Nephron (organoid): Measurements from ENCODE around the gene FER1L5.

Source experiments
- H3K27ac Mint-ChIP-seq, 3 experiments: 2 replicates each; pipeline ENCODE4 v1.8.0; 2020; ENCODE audit warnings: mixed read lengths in 3 of 3, mild to moderate bottlenecking in 2 of 3, moderate library complexity in 1 of 3
- H3K27me3 Mint-ChIP-seq: 2 replicates; pipeline ENCODE4 v1.8.0; 2021; ENCODE audit warnings: low read depth, mild to moderate bottlenecking, moderate library complexity, mixed read lengths
- H3K36me3 Mint-ChIP-seq: 2 replicates; pipeline ENCODE4 v1.8.0; 2020; ENCODE audit warnings: low read depth, mixed read lengths
- H3K4me1 Mint-ChIP-seq: 2 replicates; pipeline ENCODE4 v1.8.0; 2020; ENCODE audit warnings: mixed read lengths
- H3K4me3 Mint-ChIP-seq, 3 experiments: 2 replicates each; pipeline ENCODE4 v1.8.0; 2020; ENCODE audit warnings: mild to moderate bottlenecking in 3 of 3, mixed read lengths in 3 of 3, moderate library complexity in 2 of 3
- H3K9me3 Mint-ChIP-seq: 2 replicates; pipeline ENCODE4 v1.8.0; 2020; ENCODE audit warnings: mixed read lengths
- CTCF ChIP-seq, 3 experiments: fragments of 200-600 bp; sonication (generic); IDR thresholded peaks; one replicate each; pipeline ENCODE4 v1.5.0; 2021; ENCODE audit warnings: antibody characterized with exemption in 3 of 3; ENCODE audit not compliant: unreplicated experiment in 3 of 3

FER1L5 gene

GRCh38 chr2:96642564-96643360 lies at the start of gene FER1L5:
FER1L5 (plus strand) TSS chr2:96642764; CDS start chr2:96642837, 73 bp downstream.
- Mint-ChIP-seq H3K9me3 (no peaks in the 10 kb centered on the region), H3K4me1 (peaks cover 7% of the 10 kb centered on the region), H3K27me3 (peaks cover 4% of the 10 kb centered on the region), H3K36me3 (no peaks in the 10 kb centered on the region), H3K27ac (peak within 1 kb of the TSS; percentile 95 to 98 (median 97)), H3K4me3 (peak within 1 kb of the TSS; percentile 85 to 90 (median 86))
- TF ChIP-seq CTCF (IDR thresholded peaks at IDR 0.05; ENCODE audit: unreplicated experiment in 3 of 3): no peak

GRCh38 chr2:96594282-96594681 lies 48.3 kb upstream of the FER1L5 start:
- no peaks in the 10 kb centered on the region for H3K27me3 Mint-ChIP-seq

GRCh38 chr2:96594691-96595152 lies 47.8 kb upstream of the FER1L5 start:
- Mint-ChIP-seq H3K4me1 (no peaks in the 10 kb centered on the region), H3K27ac (no peak overlapping the region), H3K4me3 (no peak overlapping the region), H3K27me3 (no peaks in the 10 kb centered on the region), H3K36me3 (peaks cover 78% of the 10 kb centered on the region), H3K9me3 (no peaks in the 10 kb centered on the region)
- TF ChIP-seq CTCF (IDR thresholded peaks at IDR 0.05; ENCODE audit: unreplicated experiment in 3 of 3): no peak

More at GRCh38 chr2:96594282-96594681, 48.3 kb upstream of the FER1L5 start:
- no peak overlapping the region for H3K27ac Mint-ChIP-seq
- no peak for TF ChIP-seq CTCF (IDR thresholded peaks at IDR 0.05; ENCODE audit: unreplicated experiment in 3 of 3)
- H3K4me3 Mint-ChIP-seq: no peak overlapping the region
- H3K9me3 Mint-ChIP-seq: no peaks in the 10 kb centered on the region
- no peaks in the 10 kb centered on the region for H3K4me1 Mint-ChIP-seq
- H3K36me3 Mint-ChIP-seq: peaks cover 78% of the 10 kb centered on the region

- H3K9me3 Mint-ChIP-seq: no peaks in the 10 kb centered on the region
- no peak for TF ChIP-seq CTCF (IDR thresholded peaks at IDR 0.05; ENCODE audit: unreplicated experiment in 3 of 3)
- no peaks in the 10 kb centered on the region for H3K27me3 Mint-ChIP-seq
- no peak overlapping the region for H3K27ac Mint-ChIP-seq
- no peaks in the 10 kb centered on the region for H3K4me1 Mint-ChIP-seq
- H3K36me3 Mint-ChIP-seq: peaks cover 89% of the 10 kb centered on the region
- H3K4me3 Mint-ChIP-seq: no peak overlapping the region
These were observed 46.0 kb upstream of the FER1L5 start for GRCh38 chr2:96596596-96596995.

GRCh38 chr2:96599941-96600340 lies 42.6 kb upstream of the FER1L5 start:
- no peaks in the 10 kb centered on the region for H3K9me3 Mint-ChIP-seq
- H3K4me1 Mint-ChIP-seq: no peaks in the 10 kb centered on the region
- no peak for TF ChIP-seq CTCF (IDR thresholded peaks at IDR 0.05; ENCODE audit: unreplicated experiment in 3 of 3)
- no peak overlapping the region for H3K4me3 Mint-ChIP-seq
- peaks cover 77% of the 10 kb centered on the region for H3K36me3 Mint-ChIP-seq
- no peak overlapping the region for H3K27ac Mint-ChIP-seq
- no peaks in the 10 kb centered on the region for H3K27me3 Mint-ChIP-seq
